Stimulated activated CD8-positive, alpha-beta memory T cell treated with anti-CD3 and anti-CD28 coated beads, Interleukin-15, amount 100 ng/mL, for 24 hours (primary cell): ENCODE results near the gene DBNDD2.
A peak's percentile ranks its signal among the peaks of the same experiment; 100 is the strongest.

Source experiments
- DNase-seq: peaks from one replicate; pipeline ENCODE4 v3.0.0-alpha.2; 2020; ENCODE audit warnings: low read depth

The DBNDD2 gene

GRCh38 chr20:45415822-45416637 lies 7.9 kb downstream of the DBNDD2 start, which contains the start of gene PIGT:
Gene PIGT, plus strand, starts transcription at chr20:45416141. Its CDS starts 16 bp downstream, at chr20:45416157.
- peak; percentile 67 for DNase-seq

DNA sequence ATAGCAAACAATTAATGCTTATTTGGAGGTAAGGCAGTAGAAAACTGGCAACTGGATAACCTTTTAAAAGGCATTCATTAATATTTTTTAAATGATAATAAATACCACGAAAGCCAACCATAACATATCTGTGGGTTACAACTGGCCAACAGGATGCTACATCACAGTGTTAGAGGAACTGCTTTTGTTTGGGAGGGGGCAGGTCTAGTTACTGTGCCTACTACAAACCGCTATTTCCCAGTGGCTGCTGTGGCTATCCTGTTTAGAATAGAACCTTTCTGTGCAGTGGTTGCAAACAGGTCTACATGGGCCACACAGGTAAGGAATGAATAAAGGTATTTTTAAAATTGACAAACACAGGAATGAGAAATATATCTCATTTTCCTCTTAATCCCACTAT lies 8.8 kb downstream of the DBNDD2 start:
- DNase-seq = no peak

- DNase-seq = no peak
Observed at GRCh38 chr20:45419188-45420091, 11.4 kb downstream of the DBNDD2 start.

GRCh38 chr20:45420125-45420524 lies 12.0 kb downstream of the DBNDD2 start:
- no peak for DNase-seq

DNA sequence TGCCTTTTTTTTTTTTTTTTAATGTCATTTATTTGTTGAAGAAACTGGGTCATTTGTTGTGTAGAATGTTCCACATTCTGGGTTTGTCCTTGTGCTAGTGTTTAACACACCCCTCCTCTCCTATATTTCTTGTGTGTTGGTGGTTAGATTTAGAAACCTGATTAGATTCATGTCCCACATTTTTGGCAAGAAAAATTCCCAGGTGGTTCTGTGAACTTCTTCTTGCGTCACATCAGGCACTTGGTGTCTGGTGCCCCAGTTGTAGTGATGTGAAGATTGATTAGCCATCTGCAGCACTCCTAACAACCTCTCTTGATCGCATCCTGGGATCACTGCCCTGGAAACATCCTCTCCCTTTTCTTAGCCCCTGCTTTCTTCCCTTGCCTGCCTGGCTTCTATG lies 15.6 kb downstream of the DBNDD2 start:
- no peak for DNase-seq

- no peak for DNase-seq
Observed at GRCh38 chr20:45425561-45425960, 17.5 kb downstream of the DBNDD2 start.

DNA sequence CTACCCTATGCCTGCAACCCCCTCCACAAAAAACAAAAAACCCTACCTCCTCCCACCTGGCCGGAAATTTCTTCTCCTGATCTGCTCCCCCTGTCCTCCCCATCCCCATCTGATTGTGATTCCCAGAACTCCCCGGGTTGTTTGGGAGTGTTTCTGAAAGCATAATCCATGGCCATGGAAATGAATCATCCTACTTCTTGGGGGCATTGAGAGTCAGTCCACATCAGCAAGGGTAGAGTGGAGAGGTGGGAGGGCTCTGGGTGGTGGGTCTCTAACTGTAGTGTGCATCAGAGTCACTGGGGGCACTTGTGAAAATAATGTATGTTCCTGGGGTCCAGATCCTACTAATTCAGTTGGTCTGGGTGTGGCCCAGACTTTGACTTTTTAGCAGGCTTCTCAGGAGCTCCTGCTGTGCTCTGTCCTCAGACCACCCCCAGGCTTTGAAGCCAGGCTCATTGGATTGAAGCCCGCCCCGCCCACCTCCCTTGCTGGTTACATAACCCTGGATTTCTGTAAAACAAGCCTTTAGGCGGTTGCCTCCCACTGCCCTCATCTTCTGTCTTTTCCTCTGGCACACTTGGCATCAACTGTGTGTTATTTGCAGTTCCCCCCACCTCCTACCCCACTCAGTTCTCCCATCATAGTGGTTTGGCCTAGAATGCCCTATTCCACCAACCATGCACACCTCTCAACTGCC lies 18.4 kb downstream of the DBNDD2 start:
- no peak for DNase-seq

- no peak for DNase-seq
Observed at GRCh38 chr20:45427236-45428149, 19.4 kb downstream of the DBNDD2 start.

DNA sequence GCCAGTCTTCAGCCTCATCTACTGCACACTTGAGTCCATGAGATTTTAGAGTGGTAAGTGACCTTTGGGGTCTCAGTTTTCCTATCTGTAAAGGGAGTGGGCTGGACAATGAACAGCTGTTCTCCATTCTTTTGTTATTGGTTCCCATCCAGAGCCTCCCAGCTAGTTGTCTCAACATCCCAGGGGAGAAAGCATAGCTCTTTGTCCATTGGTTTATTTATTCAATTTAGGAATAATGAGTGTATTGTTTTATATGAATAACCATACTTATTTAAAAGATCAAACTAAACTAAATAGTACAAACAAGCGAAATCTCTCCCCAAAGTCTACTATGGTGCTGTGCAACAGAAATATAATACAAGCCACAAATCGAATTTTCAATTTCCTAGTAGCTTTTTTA lies 21.5 kb downstream of the DBNDD2 start:
- no peak for DNase-seq

GRCh38 chr20:45432294-45432693 lies 24.2 kb downstream of the DBNDD2 start:
- no peak for DNase-seq

DNA sequence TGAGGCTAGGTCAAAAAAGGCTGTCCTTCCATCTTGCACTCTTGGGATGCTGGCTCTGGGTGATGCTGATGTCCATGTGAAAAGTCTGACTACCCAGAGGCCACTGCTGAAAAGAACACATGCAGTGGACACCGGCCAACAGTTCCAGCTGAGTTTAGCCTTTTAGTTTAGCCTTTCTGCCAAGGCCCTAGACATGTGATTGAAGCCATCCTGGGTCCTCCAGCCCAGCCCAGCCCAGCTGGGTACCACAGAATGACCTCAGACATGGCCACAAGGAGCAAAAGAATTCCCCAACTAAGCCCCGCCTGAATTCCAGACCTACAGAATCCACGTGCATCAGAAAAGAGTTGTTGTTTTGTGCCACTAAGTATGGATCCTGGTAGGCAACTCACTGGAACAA lies 25.2 kb downstream of the DBNDD2 start:
- DNase-seq = no peak

DNA sequence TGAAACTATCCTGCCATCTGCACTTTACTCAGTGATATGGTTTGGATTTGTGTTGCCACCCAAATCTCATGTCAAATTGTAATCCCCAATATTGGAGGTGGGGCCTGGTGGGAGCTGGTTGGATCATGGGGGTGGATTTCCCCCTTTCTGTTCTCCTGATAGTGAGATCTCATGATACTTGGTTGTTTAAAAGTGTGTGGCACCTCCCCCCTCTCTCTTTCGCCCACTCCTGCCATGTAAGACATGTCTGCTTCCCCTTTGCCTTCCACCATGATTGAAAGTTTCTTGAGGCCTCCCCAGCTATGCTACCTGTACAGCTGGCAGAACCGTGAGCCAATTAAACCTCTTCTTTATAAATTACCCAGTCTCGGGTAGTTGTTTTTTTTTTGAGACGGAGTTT lies 25.9 kb downstream of the DBNDD2 start:
- no peak for DNase-seq

- DNase-seq = peak; percentile 83
Observed at GRCh38 chr20:45436732-45437485, 28.8 kb downstream of the DBNDD2 start.

- DNase-seq = no peak
Observed at GRCh38 chr20:45440424-45440823, 32.3 kb downstream of the DBNDD2 start.

GRCh38 chr20:45440891-45441685 lies 33.0 kb downstream of the DBNDD2 start:
- no peak for DNase-seq

DNA sequence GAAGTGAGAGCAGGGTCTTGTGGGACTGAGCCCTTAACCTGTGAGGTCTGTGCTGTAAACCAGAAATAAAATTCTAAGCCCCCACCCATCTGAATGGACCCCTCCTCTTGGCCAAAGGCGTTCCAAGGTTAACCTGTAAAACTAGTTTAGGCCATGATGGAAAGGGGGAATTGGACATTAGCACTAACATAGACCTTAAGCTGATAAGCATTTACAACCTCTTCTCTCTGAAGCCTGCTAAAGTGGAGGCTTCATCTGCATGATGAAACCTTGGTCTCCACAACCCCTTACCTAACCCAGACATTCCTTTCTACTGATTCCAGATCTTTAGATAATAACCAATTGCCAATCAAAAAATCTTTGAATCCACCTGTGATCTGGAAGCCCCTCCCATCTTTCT lies 33.7 kb downstream of the DBNDD2 start:
- no peak for DNase-seq

GRCh38 chr20:45444050-45444449 lies 36.0 kb downstream of the DBNDD2 start:
- DNase-seq = no peak

DNA sequence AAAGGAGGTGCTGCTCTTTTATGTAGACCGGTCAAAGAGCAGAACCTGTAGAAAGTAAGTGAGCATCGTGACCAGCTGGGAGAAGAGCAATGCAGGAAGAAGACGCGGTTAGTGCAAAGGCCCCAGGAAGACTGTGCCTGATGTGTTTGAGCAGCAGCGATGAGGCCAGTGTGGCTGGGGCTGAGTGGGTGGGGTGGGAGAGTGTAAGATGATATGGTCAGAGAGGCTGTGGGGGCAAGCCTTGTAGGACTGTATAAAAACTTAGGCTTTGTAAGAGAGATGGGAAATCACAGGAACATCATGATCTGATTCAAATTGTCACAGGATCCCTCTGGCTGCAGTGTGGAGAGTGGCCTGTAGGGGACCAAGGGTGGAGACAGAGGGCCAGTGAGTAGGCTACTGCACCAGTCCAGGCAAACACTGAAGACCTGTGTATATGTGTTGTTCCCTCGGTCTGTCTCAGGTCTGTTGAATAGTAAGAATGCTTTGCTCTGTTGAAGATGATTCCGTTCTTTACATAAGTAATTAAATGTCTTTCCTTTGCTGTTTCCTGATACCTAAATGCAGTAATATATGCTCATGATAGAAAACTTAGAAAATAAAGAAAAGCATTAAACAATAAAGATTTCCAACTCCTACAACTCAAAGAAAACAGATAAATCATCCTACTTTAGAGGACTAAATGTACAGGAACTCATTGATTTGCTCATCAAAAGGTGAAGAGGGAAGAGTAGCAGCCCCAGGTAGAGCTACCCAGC lies 37.9 kb downstream of the DBNDD2 start:
- no peak for DNase-seq

DNA sequence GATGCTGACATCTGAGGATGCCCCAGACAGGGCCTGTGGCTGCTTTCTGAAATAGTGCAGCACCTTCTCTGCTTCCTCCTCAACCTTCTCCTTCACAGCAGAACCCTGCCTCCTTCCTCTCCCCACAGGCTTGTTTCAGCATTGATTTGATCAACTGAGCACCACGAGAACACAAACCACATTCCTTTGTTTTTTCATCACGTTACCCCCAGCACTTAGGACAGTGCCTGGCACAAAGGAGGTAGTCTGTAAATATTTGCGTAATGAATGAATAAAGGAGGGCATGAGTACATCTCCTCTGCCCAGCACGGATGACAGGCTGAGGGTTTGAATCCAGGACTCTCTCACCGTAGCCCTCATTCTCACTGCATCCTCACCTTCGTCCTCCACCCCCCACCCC lies 40.2 kb downstream of the DBNDD2 start:
- DNase-seq = no peak
